Left ventricle myocardium inferior (tissue), 1 donor: ENCODE data around the gene ZCCHC24. TPM values are rescaled to one million over a fixed set of nuclear protein-coding genes. Genes with fewer than 3 reads are reported as not detected.

Experiments
- DNase-seq: peaks from one replicate; pipeline ENCODE4 v3.0.0-alpha.2; 2020
- H3K27ac ChIP-seq: fragments of 200-600 bp; replicated peaks from 2 replicates; pipeline ENCODE4 v1.8.0; 2021
- H3K27me3 ChIP-seq: fragments of 200-600 bp; 2 replicates; pipeline ENCODE4 v1.8.0; 2021; ENCODE audit warnings: low read depth
- H3K36me3 ChIP-seq: fragments of 200-600 bp; 2 replicates; pipeline ENCODE4 v1.8.0; 2021
- H3K4me1 ChIP-seq: fragments of 200-600 bp; 2 replicates; pipeline ENCODE4 v1.8.0; 2021
- H3K4me3 ChIP-seq: fragments of 200-600 bp; 2 replicates; pipeline ENCODE4 v1.8.0; 2021; ENCODE audit warnings: mild to moderate bottlenecking, moderate library complexity
- H3K9me3 ChIP-seq: fragments of 200-600 bp; replicated peaks from 2 replicates; pipeline ENCODE4 v1.8.0; 2021
- CTCF ChIP-seq: fragments of 200-600 bp; IDR thresholded peaks from 2 replicates; pipeline ENCODE4 v1.8.0; 2021; ENCODE audit warnings: antibody characterized with exemption, mild to moderate bottlenecking, borderline replicate concordance
- intact Hi-C: fragments of 100-400 bp; cut with micrococcal nuclease; formaldehyde crosslinking; loops from one replicate; pipeline ENCODE4 v1.11.0; 2022
- total RNA-seq: library from RNA; stranded (reverse); fragmentation: NEBNext Ultra II Directional; extraction: Animal tissue kit (Norgen Biotek cat#: 25700); gene quantifications from one replicate; pipeline ENCODE4 v1.2.1, GENCODE V29; 2021
- donor health status: DM: no; HTN: yes; CAD: no; lungs with severe emphysema.

ZCCHC24 gene
- total RNA-seq, 1 donor from 2014 or later, result 47.5 TPM

GRCh38 chr10:79359816-79360498 is 85.5 kb downstream of the ZCCHC24 start:
- intact Hi-C loops, result no loop called here

GRCh38 chr10:79358811-79359210 is 86.6 kb downstream of the ZCCHC24 start:
- no peaks in the 10 kb centered on the region for H3K9me3 ChIP-seq
- no peak overlapping the region for H3K27ac ChIP-seq
- H3K27me3 ChIP-seq, result no peaks in the 10 kb centered on the region
- no peak for DNase-seq
- H3K36me3 ChIP-seq, result peaks cover 31% of the 10 kb centered on the region
- H3K4me3 ChIP-seq, result no peak overlapping the region
- no peaks in the 10 kb centered on the region for H3K4me1 ChIP-seq
- TF ChIP-seq CTCF, result no peak
- intact Hi-C loops, result no loop called here

More at GRCh38 chr10:79359816-79360498, 85.5 kb downstream of the ZCCHC24 start:
- H3K4me3 ChIP-seq, result no peak overlapping the region
- H3K36me3 ChIP-seq, result peaks cover 19% of the 10 kb centered on the region
- no peaks in the 10 kb centered on the region for H3K27me3 ChIP-seq
- H3K4me1 ChIP-seq, result no peaks in the 10 kb centered on the region
- DNase-seq, result no peak
- TF ChIP-seq CTCF, result no peak
- no peak overlapping the region for H3K27ac ChIP-seq
- H3K9me3 ChIP-seq, result no peaks in the 10 kb centered on the region

- H3K4me3 ChIP-seq, result no peak overlapping the region
- no peak overlapping the region for H3K27ac ChIP-seq
- H3K27me3 ChIP-seq, result no peaks in the 10 kb centered on the region
- TF ChIP-seq CTCF, result no peak
- intact Hi-C loops, result no loop called here
- H3K9me3 ChIP-seq, result no peaks in the 10 kb centered on the region
- peaks cover 47% of the 10 kb centered on the region for H3K36me3 ChIP-seq
- no peaks in the 10 kb centered on the region for H3K4me1 ChIP-seq
- no peak for DNase-seq
Measured at GRCh38 chr10:79357180-79357579, 88.2 kb downstream of the ZCCHC24 start.

GRCh38 chr10:79356104-79356503 is 89.3 kb downstream of the ZCCHC24 start:
- intact Hi-C loops, result no loop called here
- H3K9me3 ChIP-seq, result no peaks in the 10 kb centered on the region
- peaks cover 58% of the 10 kb centered on the region for H3K36me3 ChIP-seq
- no peaks in the 10 kb centered on the region for H3K27me3 ChIP-seq
- H3K27ac ChIP-seq, result no peak overlapping the region
- H3K4me1 ChIP-seq, result no peaks in the 10 kb centered on the region
- DNase-seq, result no peak
- no peak overlapping the region for H3K4me3 ChIP-seq
- TF ChIP-seq CTCF, result no peak

- H3K27me3 ChIP-seq, result no peaks in the 10 kb centered on the region
- no peak overlapping the region for H3K27ac ChIP-seq
- intact Hi-C loops, result no loop called here
- TF ChIP-seq CTCF, result no peak
- no peaks in the 10 kb centered on the region for H3K9me3 ChIP-seq
- peaks cover 64% of the 10 kb centered on the region for H3K36me3 ChIP-seq
- H3K4me3 ChIP-seq, result no peak overlapping the region
- H3K4me1 ChIP-seq, result peaks cover 3% of the 10 kb centered on the region
- no peak for DNase-seq
Measured at GRCh38 chr10:79355420-79356017, 89.9 kb downstream of the ZCCHC24 start.
